GM18520 (cell line): ENCODE measurements around the gene KRTAP4-2.
"Not testable (repeated sequence)": the region's sequence is repeated elsewhere in the genome, so short reads cannot be mapped to it uniquely, and the experiment has no call there.

Experiments used
- ATAC-seq: cut with Tn5 transposase; IDR thresholded peaks from one replicate; pipeline ENCODE4 v1.9.1; 2021; ENCODE audit not compliant: unreplicated experiment

The KRTAP4-2 gene

DNA sequence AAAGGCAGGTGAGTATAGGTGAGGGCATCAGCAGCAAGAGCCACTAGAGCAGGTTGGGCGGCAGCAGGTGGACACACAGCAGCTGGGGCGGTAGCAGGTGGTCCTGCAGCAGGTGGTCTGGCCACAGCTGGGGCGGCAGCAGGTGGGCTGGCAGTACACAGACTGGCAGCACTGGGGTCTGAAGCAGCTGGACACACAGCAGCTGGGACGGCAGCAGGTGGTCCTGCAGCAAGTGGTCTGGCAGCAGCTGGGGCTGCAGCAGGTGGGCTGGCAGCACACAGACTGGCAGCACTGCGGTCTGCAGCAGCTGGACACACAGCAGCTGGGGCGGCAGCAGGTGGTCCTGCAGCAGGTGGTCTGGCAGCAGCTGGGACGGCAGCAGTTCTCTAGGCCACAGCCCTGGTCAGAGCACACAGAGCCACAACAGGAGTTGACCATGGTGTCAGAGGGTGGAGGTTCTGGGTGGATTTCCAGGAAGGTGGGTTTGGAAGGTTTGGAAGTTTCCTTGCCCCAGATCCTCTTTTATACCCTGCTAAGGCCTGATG, at the start of gene KRTAP4-2:
KRTAP4-2 (minus strand) TSS at position 495 of the 545 bp plus-strand sequence; CDS start at position 438, 57 bp downstream.
- no peak for ATAC-seq

DNA sequence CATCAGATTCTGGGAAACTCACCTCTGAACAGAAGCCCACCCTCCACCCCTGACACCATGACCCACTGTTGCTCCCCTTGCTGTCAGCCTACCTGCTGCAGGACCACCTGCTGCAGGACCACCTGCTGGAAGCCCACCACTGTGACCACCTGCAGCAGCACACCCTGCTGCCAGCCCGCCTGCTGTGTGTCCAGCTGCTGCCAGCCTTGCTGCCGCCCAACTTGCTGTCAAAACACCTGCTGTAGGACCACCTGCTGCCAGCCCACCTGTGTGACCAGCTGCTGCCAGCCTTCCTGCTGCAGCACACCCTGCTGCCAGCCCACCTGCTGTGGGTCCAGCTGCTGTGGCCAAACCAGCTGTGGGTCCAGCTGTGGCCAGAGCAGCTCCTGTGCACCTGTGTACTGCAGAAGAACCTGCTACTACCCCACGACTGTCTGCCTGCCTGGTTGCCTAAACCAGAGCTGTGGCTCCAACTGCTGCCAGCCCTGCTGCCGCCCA, 48.6 kb upstream of the KRTAP4-2 start, which contains the start of gene KRTAP9-2:
KRTAP9-2 (plus strand) TSS at position 51 of the 498 bp plus-strand sequence; CDS start at position 58, 7 bp downstream.
- not testable (repeated sequence) for ATAC-seq

DNA sequence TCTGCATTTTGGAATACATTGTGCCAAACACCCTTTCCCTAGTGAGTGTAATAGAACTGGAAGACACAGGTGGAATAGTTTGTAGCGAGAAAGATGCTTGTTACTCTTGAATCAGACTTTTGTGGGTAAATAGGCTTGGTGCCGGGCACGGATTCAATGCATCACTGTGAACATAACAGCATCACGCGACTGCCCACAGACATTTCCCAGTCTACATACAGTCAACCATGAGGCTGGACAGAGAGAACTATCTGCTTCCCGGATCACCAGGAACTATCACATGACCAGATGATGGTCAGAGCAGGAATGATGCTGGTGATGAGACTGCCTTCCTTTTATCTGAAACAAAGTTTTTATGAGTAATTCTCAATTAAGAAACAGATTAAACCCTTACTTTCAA, 48.0 kb upstream of the KRTAP4-2 start:
- ATAC-seq, result no peak

DNA sequence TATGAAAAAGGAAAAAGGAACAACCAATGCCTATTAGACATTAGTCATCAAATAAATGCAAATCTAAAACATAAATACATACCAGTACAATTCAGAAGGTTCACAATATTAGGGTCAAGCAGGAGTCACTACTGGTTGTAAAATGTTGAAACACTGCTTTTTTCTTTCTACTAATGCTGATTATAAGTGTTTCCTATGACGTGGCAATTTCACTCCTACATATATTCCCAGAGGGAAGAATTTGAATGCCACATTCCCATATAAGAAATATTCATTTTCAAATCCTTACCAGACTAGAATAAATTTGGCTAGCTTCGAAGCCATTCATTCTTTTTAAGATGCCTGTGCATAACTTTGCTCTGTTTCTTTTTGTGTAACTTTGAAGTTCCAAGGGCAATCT, 45.8 kb upstream of the KRTAP4-2 start:
- ATAC-seq, result no peak

DNA sequence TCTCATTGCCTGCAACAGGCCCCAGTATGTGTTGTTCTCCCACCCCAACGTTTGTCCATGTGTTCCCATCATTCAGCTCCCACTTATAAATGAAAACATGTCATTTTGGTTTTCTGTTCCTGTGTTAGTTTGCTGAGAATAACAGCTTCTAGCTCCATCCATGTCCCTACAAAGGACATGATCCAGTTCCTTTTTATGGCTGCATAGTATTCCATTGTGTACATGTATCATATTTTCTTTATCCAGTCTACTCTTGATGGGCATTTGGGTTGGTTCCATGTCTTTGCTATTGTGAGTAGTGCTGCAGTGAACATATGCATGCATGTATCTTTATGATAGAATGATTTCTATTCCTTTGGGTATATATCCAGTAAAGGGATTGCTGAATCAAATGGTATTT, 37.7 kb upstream of the KRTAP4-2 start:
- no peak for ATAC-seq

DNA sequence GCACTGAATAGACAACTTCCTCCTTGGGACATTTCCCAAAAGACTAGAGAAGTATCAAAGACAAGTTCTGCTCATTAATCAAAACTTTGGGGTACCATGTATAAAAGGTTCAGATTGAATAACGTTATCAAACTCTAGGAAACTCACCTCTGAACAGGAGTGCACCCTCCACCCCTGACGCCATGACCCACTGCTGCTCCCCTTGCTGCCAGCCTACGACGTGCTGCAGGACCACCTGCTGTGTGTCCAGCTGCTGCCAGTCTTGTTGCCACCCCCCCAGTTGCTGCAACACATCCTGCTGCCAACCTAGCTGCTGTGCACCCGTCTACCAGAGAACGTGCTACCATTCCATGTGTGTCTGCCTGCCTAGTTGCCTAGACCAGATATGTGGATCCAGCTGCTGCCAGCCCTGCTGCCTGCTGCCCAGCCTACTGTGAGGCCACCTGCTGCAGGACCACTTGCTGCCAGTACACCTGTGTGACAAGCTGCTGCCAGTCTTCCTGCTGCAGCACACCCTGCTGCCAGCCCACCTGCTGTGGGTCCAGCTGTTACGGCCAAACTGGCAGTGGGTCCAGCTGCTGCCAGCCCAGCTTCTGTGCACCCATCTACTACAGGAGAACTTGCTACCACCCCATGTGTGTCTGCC, 34.6 kb upstream of the KRTAP4-2 start:
- no peak for ATAC-seq

DNA sequence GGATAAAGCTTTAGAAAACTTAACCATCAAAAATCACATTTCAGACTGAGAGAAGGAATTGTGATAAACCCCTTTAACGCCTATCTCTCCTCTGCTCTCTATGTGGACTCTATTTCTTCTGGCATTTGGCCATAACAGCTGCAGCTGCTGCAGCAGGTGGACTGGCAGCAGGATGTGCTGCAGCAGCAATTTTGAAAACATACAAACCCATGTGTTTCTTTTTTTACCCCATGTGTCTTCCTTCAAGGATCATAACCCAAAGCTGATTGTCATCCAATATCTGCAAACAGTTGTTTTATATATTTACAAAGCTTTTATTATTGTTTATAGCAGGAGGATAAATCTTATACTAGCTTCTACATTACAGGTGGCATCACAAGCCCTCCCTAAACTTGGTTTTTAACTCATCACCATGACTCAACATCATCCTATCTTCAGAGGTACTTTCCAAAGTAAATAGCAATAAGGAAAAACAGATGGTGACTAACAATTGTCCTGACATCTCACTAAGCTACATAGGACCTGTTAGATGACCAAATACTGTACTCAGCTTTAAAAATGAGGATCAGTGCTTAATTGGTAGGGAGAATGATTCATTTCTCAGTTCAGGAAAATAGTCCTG, 33.9 kb upstream of the KRTAP4-2 start:
- ATAC-seq, result no peak

DNA sequence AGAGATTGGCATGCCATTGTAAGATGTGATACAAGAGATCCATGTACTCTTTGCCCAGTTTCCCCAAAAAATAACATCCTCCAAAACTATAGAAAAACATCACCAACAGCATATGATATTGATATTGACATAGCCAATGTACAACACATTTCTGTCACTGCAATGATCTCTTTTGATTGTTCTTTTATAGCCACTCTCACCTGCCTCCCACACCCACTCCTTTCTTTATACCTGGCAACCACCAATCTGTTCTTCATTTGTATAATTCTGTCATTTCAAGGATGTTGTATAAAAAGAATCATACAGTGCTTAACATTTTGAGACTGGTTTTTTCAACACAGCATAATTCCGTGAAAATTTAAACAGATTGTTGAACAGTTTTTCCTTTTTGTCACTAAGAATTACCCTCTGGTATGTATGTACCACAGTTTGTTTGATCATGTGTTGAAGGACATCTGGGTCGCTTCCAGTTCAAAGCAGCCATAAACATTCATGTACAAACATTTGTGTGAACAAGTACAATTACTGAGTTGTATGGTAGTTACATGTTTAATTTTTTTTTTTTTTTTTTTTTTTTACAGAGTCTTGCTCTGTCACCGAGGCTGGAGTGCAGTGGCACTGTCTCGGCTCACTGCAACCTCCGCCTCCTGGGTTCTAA, 21.5 kb upstream of the KRTAP4-2 start:
- ATAC-seq, result no peak

DNA sequence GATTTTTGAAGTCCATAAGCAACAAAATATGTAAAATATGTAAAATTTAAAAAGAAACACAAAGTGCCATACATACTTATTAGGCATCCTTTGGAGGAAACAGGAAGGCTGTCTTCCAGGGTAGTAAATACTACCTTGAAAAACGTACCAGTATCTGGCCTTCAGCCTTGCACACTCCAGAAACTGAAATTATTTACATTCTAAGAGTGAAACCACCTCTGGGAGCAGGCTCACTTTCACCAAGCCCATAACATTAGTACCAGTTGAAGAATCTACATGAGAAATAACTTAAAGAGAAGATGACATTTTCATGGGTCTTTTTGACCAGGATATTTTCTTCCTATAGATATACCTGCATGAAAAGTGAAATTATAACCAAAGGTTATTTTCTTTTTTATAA, 18.0 kb upstream of the KRTAP4-2 start:
- ATAC-seq, result no peak

DNA sequence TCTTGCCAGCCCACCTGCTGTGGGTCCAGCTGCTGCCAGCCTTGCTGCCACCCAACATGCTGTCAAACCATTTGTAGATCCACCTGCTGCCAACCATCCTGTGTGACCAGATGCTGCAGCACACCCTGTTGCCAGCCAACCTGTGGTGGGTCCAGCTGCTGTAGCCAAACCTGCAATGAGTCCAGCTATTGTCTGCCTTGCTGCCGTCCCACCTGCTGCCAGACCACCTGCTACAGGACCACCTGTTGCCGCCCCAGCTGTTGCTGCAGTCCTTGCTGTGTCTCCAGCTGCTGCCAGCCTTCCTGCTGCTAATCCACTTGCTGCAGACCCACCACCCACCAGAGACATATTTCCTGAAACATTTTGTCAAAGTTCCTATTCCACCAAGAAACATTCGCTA, 12.3 kb upstream of the KRTAP4-2 start:
- no peak for ATAC-seq

DNA sequence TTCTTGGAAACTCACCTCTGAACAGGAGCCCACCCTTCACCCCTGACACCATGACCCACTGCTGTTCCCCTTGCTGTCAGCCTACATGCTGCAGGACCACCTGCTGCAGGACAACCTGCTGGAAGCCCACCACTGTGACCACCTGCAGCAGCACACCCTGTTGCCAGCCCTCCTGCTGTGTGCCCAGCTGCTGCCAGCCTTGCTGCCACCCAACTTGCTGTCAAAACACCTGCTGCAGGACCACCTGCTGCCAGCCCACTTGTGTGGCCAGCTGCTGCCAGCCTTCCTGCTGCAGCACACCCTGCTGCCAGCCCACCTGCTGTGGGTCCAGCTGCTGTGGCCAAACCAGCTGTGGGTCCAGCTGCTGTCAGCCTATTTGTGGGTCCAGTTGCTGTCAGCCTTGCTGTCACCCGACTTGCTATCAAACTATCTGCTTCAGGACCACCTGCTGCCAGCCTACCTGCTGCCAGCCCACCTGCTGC, 11.9 kb upstream of the KRTAP4-2 start, which contains the start of gene KRTAP9-1:
KRTAP9-1 (plus strand) TSS at position 51 of the 482 bp plus-strand sequence; CDS start at position 51, 0 bp downstream.
- not testable (repeated sequence) for ATAC-seq

DNA sequence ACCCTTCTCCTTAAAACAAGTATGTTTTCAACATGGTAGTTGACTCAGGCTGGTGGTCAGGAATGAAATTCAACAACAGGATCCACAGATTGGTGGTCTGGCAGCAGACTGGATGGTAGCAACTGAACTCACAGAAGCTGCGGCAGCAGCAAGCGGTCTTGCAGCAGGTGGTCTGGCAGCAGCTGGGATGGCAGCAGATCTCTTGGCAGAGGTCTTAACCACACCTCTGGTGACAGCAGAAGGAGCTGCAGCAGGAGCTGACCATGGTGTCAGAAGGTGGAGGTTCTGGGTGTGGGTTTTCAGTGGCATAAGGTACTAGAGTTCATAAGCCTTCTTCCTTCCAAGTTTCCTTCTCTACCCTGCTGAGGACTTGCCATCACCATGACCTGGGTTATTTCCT, 8.9 kb upstream of the KRTAP4-2 start:
- no peak for ATAC-seq

DNA sequence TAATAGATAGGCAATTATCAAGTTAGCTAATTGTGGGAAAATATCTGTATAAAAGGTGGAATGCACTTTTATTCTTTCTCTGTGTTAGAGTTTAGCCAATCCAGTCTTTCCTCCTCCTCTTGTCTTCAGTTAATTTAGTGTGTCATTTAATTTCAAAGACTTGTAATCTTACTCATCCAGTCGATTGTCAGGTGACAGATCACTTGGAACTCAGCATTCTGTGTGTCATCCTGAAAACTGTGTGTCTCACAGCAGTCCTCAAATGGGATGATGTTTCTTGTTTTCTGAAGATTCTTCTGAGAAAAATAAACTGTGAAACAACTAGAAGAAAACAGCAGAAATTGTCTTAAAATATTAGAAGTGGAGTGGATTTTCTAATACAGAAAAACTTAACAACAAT, 7.0 kb upstream of the KRTAP4-2 start:
- ATAC-seq, result no peak

DNA sequence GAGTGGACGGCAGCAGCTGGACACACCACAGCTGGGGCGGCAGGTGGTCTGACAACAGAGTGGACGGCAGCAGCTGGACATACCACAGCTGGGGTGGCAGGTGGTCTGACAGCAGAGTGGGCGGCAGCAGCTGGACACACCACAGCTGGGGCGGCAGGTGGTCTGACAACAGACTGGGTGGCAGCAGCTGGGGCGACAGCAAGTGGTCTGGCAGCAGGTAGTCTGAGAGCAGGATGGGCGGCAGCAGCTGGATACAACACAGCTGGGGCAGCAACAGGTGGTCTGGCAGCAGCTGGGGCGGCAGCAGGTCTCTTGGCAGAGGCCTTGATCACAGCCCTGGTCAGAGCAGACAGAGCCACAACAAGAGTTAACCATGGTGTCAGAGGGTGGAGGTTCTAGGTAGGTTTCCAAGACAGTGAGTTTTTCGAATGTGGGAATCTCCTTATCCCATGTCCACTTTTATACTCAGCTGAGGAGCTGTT, 6.5 kb upstream of the KRTAP4-2 start, which contains the start of gene KRTAP4-1:
KRTAP4-1 (minus strand) TSS at position 432 of the 482 bp plus-strand sequence; CDS start at position 375, 57 bp downstream.
- ATAC-seq, result no peak

DNA sequence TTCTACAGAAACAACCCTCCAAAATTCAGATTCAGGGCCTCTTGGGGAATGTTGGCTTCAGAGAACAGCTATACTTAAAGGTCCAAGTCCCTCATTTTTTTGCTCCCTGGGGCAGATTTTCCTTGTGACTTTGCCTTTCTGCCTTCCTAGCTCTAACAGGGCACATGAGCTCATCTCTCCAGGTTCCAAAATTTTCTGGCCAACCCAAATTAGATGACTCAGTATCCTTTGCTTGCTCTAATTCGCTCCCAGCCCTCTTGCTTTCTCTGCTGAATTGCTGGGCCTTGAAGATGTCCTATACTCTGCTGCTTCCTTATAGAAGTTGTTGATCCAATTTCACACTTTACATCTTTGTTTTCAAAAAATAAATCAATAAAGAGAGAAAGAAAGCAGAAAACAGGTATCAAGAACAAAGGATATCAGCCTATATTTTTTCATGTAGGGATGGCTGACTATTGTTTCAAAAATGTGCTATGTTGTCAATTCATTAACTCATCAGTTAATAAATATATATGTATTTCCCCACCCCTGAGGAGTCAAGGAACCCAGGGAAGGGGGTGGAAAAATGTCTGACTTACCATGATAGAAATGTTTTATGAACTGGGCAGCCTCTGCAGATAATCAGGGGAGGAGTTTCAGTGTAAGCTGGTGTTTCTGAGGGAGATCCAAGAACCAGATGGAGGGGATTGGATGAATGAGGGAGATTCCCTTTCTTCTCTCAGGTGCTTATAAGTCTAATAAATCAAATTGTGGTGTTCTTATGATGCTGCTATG, 1.0 kb upstream of the KRTAP4-2 start:
- no peak for ATAC-seq

DNA sequence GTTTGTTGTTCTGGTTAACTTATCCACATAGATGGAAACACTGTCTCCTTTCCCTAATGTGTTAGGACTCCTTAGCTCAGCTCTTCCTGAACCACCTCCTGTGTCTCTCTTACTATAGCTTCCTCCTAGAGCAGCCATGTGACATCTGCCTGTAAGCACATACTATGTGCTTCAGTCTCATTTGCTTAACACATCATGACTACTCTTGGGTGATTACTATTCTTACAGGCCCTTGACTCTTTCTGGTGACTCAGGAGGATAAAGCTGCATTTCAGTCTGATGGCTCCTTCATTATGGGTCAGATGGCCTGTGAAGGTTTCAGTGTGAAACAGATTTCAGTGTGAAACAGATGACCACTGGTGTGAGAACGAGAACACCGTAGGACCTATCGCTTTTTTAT, 320 bp upstream of the KRTAP4-2 start:
- ATAC-seq, result no peak

DNA sequence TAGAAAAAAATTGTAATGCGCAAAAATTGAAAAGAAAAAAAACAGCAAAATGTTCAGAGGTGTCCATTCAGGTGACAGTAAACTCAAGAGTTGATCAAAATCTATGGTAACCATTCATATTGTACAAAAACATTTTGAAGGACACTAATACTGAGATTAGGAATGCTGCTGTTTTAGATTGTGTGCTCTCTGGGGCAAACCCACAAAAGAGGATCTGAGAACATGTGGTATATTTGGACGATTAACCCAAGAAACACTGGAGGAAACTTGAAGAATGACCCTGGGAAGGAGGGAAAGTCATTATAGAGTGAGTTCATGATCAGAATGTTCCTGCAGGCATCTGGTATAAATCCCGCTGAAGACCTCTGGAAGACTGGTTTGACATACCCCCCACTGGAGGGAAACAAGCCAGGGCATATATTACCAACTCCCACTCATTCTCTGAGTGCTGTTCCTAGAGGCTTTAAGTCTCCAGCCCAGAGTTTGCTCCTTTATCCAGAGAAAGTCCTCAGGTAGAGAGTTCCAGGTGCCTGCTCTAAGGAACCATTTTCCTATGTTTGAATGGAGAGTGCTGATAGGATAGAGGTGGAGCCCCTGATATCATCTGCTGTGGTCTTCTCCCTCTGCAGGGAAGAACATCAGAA, 1.2 kb downstream of the KRTAP4-2 start:
- ATAC-seq, result no peak

DNA sequence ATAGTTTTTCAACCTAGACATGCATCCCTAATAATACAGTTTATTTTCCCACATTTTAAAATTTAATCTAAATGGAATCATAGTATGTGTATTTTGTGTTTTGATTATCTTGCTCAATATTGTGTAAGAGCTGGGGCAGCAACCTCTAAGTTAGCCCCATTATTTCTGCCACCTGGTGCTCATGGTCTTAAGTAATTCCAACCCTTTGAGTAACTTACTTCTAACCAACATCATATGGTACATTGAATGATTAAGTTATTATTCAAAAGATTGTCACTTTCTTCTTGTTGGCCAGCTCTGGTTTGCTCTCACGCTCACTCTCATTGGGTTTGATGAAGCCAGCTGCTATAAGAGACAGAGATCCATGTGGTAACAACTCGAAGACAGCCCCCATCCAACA, 6.1 kb downstream of the KRTAP4-2 start:
- no peak for ATAC-seq

DNA sequence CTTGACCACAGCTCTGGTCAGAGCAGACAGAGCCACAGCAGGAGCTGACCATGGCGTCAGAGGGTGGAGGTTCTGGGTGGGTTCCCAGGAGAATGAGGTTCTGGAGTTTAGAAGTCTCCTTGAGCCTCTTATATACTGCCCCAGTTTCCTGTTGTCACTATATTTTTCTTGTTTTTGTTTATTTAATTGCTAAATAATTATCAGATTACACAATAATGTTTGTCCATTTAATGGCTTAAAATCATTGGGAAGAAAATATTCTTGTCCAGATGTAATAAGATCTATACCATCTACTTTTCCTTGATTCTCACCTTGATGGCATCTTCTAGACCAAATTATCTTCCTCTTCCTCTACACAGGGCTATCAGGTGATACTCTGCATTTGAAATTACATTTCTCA, 9.9 kb downstream of the KRTAP4-2 start, which contains the start of gene KRTAP4-3:
KRTAP4-3 (minus strand) TSS at position 101 of the 400 bp plus-strand sequence; CDS start at position 52, 49 bp downstream.
- no peak for ATAC-seq

DNA sequence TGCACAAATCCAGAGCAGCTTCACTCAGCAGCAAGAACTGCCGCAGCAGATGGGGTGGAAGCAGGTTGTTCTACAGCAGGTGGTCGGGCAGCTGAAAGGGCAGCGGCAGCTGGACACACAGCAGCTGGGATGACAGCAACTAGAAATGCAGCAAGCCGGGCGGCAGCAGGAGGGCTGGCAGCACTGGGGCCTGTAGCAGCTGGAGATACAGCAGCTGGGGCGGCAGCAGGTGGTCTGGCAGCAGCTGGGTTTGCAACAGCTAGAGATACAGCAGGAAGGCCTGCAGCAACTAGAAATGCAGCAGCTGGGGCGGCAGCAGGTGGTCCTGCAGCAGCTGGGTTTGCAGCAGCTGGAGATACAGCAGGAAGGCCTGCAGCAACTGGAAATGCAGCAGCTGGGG, 10.5 kb downstream of the KRTAP4-2 start:
- ATAC-seq, result no peak
